Measurements from ENCODE around the gene CYS1.

- no peak for TF ChIP-seq CTCF (conservative IDR thresholded peaks at IDR 0.05; ENCODE audit: low read length)
- no peak for TF ChIP-seq EZH2phosphoT487 (IDR thresholded peaks at IDR 0.05; ENCODE audit: borderline replicate concordance, low read depth, low read length)
Observed at GRCh38 chr2:10119027-10119325, 38.8 kb upstream of the CYS1 start.
